ENCODE measurements around the gene RALGAPB.
"Not testable (repeated sequence)": the region's sequence is repeated elsewhere in the genome, so short reads cannot be mapped to it uniquely, and the experiment has no call there.

Gene RALGAPB

GRCh38 chr20:38434770-38435554 lies 37.7 kb upstream of the RALGAPB start, which contains the start of gene SNHG17:
SNHG17 (minus strand) TSS chr20:38435328.
- peaks cover 41% of the 10 kb centered on the region; the same call in 1 of the 2 replicates for H3K36me3 ChIP-seq (ENCODE audit: insufficient read depth)
- no peaks in the 10 kb centered on the region; the same call in 1 of the 2 replicates for H3K27me3 ChIP-seq (ENCODE audit: insufficient read depth, low read depth)
- peak within 1 kb of the TSS; percentile 100 for H3K9ac ChIP-seq
- H3K79me2 ChIP-seq (ENCODE audit: insufficient read depth, low read depth): peaks cover 53% of the 10 kb centered on the region
- H3K4me1 ChIP-seq (ENCODE audit: low read depth, poor library complexity, severe bottlenecking): peaks cover 39% of the 10 kb centered on the region
- H3K27ac ChIP-seq: peak within 1 kb of the TSS; percentile 93
- peaks cover 33% of the 10 kb centered on the region for H4K20me1 ChIP-seq (ENCODE audit: insufficient read depth)
- peak; percentile 100 for TF ChIP-seq CTCF (conservative IDR thresholded peaks at IDR 0.05; ENCODE audit: low read depth, low read length)
- peak within 1 kb of the TSS; percentile 56 for H2AFZ ChIP-seq (ENCODE audit: low read depth)
- no peak within 1 kb of the TSS for H3K4me3 ChIP-seq (IDR thresholded peaks at IDR 0.05; ENCODE audit: insufficient read depth, low read depth, low read length)
- peak within 1 kb of the TSS; percentile 92 for H3K4me2 ChIP-seq

GRCh38 chr20:38435555-38435939 lies 37.1 kb upstream of the RALGAPB start:
- Histone ChIP-seq H3K4me3 (IDR thresholded peaks at IDR 0.05; ENCODE audit: insufficient read depth, low read depth, low read length) (no peak overlapping the region), H2AFZ (ENCODE audit: low read depth) (peak overlapping the region; percentile 56), H4K20me1 (ENCODE audit: insufficient read depth) (peaks cover 32% of the 10 kb centered on the region), H3K27ac (peak overlapping the region; percentile 93; the same call in 1 of the 2 replicates), H3K9ac (no peak overlapping the region), H3K79me2 (ENCODE audit: insufficient read depth, low read depth) (peaks cover 47% of the 10 kb centered on the region), H3K36me3 (ENCODE audit: insufficient read depth) (peaks cover 35% of the 10 kb centered on the region; the same call in 1 of the 2 replicates), H3K27me3 (ENCODE audit: insufficient read depth, low read depth) (no peaks in the 10 kb centered on the region; the same call in 1 of the 2 replicates), H3K4me1 (ENCODE audit: low read depth, poor library complexity, severe bottlenecking) (peaks cover 33% of the 10 kb centered on the region), H3K4me2 (no peak overlapping the region)
- peak; percentile 70 for TF ChIP-seq CTCF (conservative IDR thresholded peaks at IDR 0.05; ENCODE audit: low read depth, low read length)

GRCh38 chr20:38437796-38438195 lies 34.8 kb upstream of the RALGAPB start:
- Histone ChIP-seq H3K27me3 (ENCODE audit: insufficient read depth, low read depth) (no peaks in the 10 kb centered on the region; the same call in 1 of the 2 replicates), H3K4me1 (ENCODE audit: low read depth, poor library complexity, severe bottlenecking) (peaks cover 11% of the 10 kb centered on the region), H3K36me3 (ENCODE audit: insufficient read depth) (peaks cover 13% of the 10 kb centered on the region; the same call in 1 of the 2 replicates), H2AFZ (ENCODE audit: low read depth) (no peak overlapping the region), H3K27ac (no peak overlapping the region), H4K20me1 (ENCODE audit: insufficient read depth) (peaks cover 10% of the 10 kb centered on the region), H3K4me3 (IDR thresholded peaks at IDR 0.05; ENCODE audit: insufficient read depth, low read depth, low read length) (no peak overlapping the region), H3K79me2 (ENCODE audit: insufficient read depth, low read depth) (peaks cover 24% of the 10 kb centered on the region), H3K4me2 (no peak overlapping the region), H3K9ac (no peak overlapping the region)
- TF ChIP-seq CTCF (conservative IDR thresholded peaks at IDR 0.05; ENCODE audit: low read depth, low read length): no peak

GRCh38 chr20:38441110-38441509 lies 31.5 kb upstream of the RALGAPB start:
- not testable (repeated sequence) for H3K4me3 ChIP-seq (IDR thresholded peaks at IDR 0.05; ENCODE audit: insufficient read depth, low read depth, low read length); H4K20me1 ChIP-seq (ENCODE audit: insufficient read depth); H3K4me2 ChIP-seq; H3K27me3 ChIP-seq (ENCODE audit: insufficient read depth, low read depth); H3K79me2 ChIP-seq (ENCODE audit: insufficient read depth, low read depth); H3K27ac ChIP-seq; H3K9ac ChIP-seq; H3K4me1 ChIP-seq (ENCODE audit: low read depth, poor library complexity, severe bottlenecking); H3K36me3 ChIP-seq (ENCODE audit: insufficient read depth); H2AFZ ChIP-seq (ENCODE audit: low read depth)

- Histone ChIP-seq H3K27ac (no peak overlapping the region), H3K4me3 (IDR thresholded peaks at IDR 0.05; ENCODE audit: insufficient read depth, low read depth, low read length) (no peak overlapping the region), H3K4me1 (ENCODE audit: low read depth, poor library complexity, severe bottlenecking) (no peaks in the 10 kb centered on the region), H3K27me3 (ENCODE audit: insufficient read depth, low read depth) (no peaks in the 10 kb centered on the region; the same call in 1 of the 2 replicates), H2AFZ (ENCODE audit: low read depth) (no peak overlapping the region), H3K4me2 (no peak overlapping the region), H3K9ac (no peak overlapping the region), H3K36me3 (ENCODE audit: insufficient read depth) (no peaks in the 10 kb centered on the region), H4K20me1 (ENCODE audit: insufficient read depth) (no peaks in the 10 kb centered on the region), H3K79me2 (ENCODE audit: insufficient read depth, low read depth) (peaks cover 3% of the 10 kb centered on the region; the same call in 1 of the 2 replicates)
- no peak for TF ChIP-seq CTCF (conservative IDR thresholded peaks at IDR 0.05; ENCODE audit: low read depth, low read length)
Observed at GRCh38 chr20:38441916-38442315, 30.7 kb upstream of the RALGAPB start.

Measured in KMS-11 (cell line).